WTC11 (cell line): Measurements from ENCODE around the gene EBP. TPM values are rescaled to one million over a fixed set of nuclear protein-coding genes. Genes with fewer than 3 reads are reported as not detected.

ENCODE experiments used
- ATAC-seq: fragments of 200-7000 bp; cut with Tn5 transposase; 2 replicates; pipeline ENCODE4 v1.10.0; 2021; ENCODE audit warnings: mild to moderate bottlenecking, moderate library complexity
- CTCF ChIA-PET: fragments of 300-600 bp; sonication (Branson Sonifier 250); formaldehyde crosslinking; loops from one replicate; lab custom pipeline; 2021; ENCODE audit warnings: antibody characterized with exemption; lab: Charles Lee
- POLR2A ChIA-PET: fragments of 350-600 bp; sonication (Branson Sonifier 250); formaldehyde crosslinking; loops from one replicate; lab custom pipeline; 2021; ENCODE audit warnings: antibody characterized with exemption; lab: Charles Lee
- DNase-seq: peaks from one replicate; pipeline ENCODE4 v3.0.0; 2021; ENCODE audit warnings: low spot score
- H3K27ac Mint-ChIP-seq: 2 replicates; pipeline ENCODE4 v1.8.0; 2021; ENCODE audit warnings: mixed read lengths
- H3K27me3 Mint-ChIP-seq: 2 replicates; pipeline ENCODE4 v1.8.0; 2021; ENCODE audit warnings: low read depth, mild to moderate bottlenecking, moderate library complexity, mixed read lengths
- H3K36me3 Mint-ChIP-seq: 2 replicates; pipeline ENCODE4 v1.8.0; 2021; ENCODE audit warnings: mixed read lengths
- H3K4me1 Mint-ChIP-seq: 2 replicates; pipeline ENCODE4 v1.8.0; 2022; ENCODE audit warnings: mixed read lengths
- H3K4me3 Mint-ChIP-seq: 2 replicates; pipeline ENCODE4 v1.8.0; 2021; ENCODE audit warnings: mild to moderate bottlenecking, moderate library complexity, mixed read lengths
- H3K9me3 Mint-ChIP-seq: 2 replicates; pipeline ENCODE4 v1.8.0; 2021; ENCODE audit warnings: mixed read lengths
- GABPB1 ChIP-seq: sonication (generic); formaldehyde crosslinking; IDR thresholded peaks from 2 replicates; pipeline ENCODE4 v1.8.1; 2023; ENCODE audit warnings: mild to moderate bottlenecking, missing genetic modification reagents
- HMGA2 ChIP-seq: fragments of 250-450 bp; sonication (Bioruptor Pico); IDR thresholded peaks from 2 replicates; pipeline ENCODE4 v1.4.0; 2021; ENCODE audit warnings: mild to moderate bottlenecking, moderate library complexity
- IRF2 ChIP-seq: sonication (generic); formaldehyde crosslinking; IDR thresholded peaks from 2 replicates; pipeline ENCODE4 v1.8.0; 2022; ENCODE audit warnings: low read depth, missing genetic modification reagents, borderline replicate concordance
- JAZF1 ChIP-seq: fragments of 250-450 bp; sonication (Bioruptor Pico); IDR thresholded peaks from 2 replicates; pipeline ENCODE4 v1.9.0; 2021; ENCODE audit warnings: moderate library complexity, mild to moderate bottlenecking, inconsistent platforms
- NFATC4 ChIP-seq: fragments of 250-450 bp; sonication (Bioruptor Pico); IDR thresholded peaks from 2 replicates; pipeline ENCODE4 v1.9.0; 2021; ENCODE audit warnings: mild to moderate bottlenecking
- NFE2L1 ChIP-seq: sonication (generic); formaldehyde crosslinking; IDR thresholded peaks from 2 replicates; pipeline ENCODE4 v1.8.1; 2023; ENCODE audit warnings: missing genetic modification reagents
- NR1H2 ChIP-seq: sonication (generic); formaldehyde crosslinking; IDR thresholded peaks from 2 replicates; pipeline ENCODE4 v1.9.0; 2021; ENCODE audit warnings: mild to moderate bottlenecking, moderate library complexity, missing genetic modification reagents
- NR2C2 ChIP-seq: sonication (generic); formaldehyde crosslinking; IDR thresholded peaks from 2 replicates; pipeline ENCODE4 v1.8.0; 2022; ENCODE audit warnings: mild to moderate bottlenecking, missing genetic modification reagents
- PRDM15 ChIP-seq: sonication (generic); formaldehyde crosslinking; IDR thresholded peaks from 2 replicates; pipeline ENCODE4 v1.8.0; 2022; ENCODE audit warnings: missing genetic modification reagents
- TEAD1 ChIP-seq: sonication (generic); formaldehyde crosslinking; IDR thresholded peaks from 2 replicates; pipeline ENCODE4 v1.8.0; 2022; ENCODE audit warnings: mild to moderate bottlenecking, missing genetic modification reagents
- ZNF219 ChIP-seq: sonication (generic); formaldehyde crosslinking; IDR thresholded peaks from 2 replicates; pipeline ENCODE4 v1.8.0; 2023; ENCODE audit warnings: missing genetic modification reagents, mild to moderate bottlenecking, borderline replicate concordance
- ZNF232 ChIP-seq: sonication (generic); formaldehyde crosslinking; IDR thresholded peaks from 2 replicates; pipeline ENCODE4 v1.8.0; 2022; ENCODE audit warnings: mild to moderate bottlenecking, missing genetic modification reagents
- ZNF396 ChIP-seq: fragments of 250-450 bp; sonication (Bioruptor Pico); IDR thresholded peaks from 2 replicates; pipeline ENCODE4 v1.8.0; 2021; ENCODE audit warnings: mild to moderate bottlenecking, moderate library complexity, borderline replicate concordance
- total RNA-seq: library from RNA; stranded (reverse); gene quantifications from 3 replicates; pipeline ENCODE4 v1.2.3, GENCODE V29; 2021
- TF ChIP-seq, protein P1 (sequence below): sonication (generic); formaldehyde crosslinking; IDR thresholded peaks from 2 replicates; pipeline ENCODE4 v1.8.1; 2022; ENCODE audit warnings: missing genetic modification reagents, borderline replicate concordance
- TF ChIP-seq, protein P2 (sequence below): sonication (generic); formaldehyde crosslinking; conservative IDR thresholded peaks from 2 replicates; pipeline ENCODE4 v1.8.1; 2022; ENCODE audit warnings: mild to moderate bottlenecking, missing genetic modification reagents
- TF ChIP-seq, protein P3 (sequence below): sonication (generic); formaldehyde crosslinking; IDR thresholded peaks from 2 replicates; pipeline ENCODE4 v1.8.1; 2022; ENCODE audit warnings: low read depth, missing genetic modification reagents, borderline replicate concordance
- TF ChIP-seq, protein P4 (sequence below): sonication (generic); formaldehyde crosslinking; IDR thresholded peaks from 2 replicates; pipeline ENCODE4 v1.8.0; 2022; ENCODE audit warnings: mild to moderate bottlenecking, missing genetic modification reagents
- TF ChIP-seq, protein P5 (sequence below): sonication (generic); formaldehyde crosslinking; IDR thresholded peaks from 2 replicates; pipeline ENCODE4 v1.8.1; 2023; ENCODE audit warnings: mild to moderate bottlenecking, missing genetic modification reagents, borderline replicate concordance
- TF ChIP-seq, protein P6 (sequence below): fragments of 250-450 bp; sonication (Bioruptor Pico); IDR thresholded peaks from 2 replicates; pipeline ENCODE4 v1.8.0; 2021; ENCODE audit warnings: mild to moderate bottlenecking

The EBP gene
- total RNA-seq, 1 experiment from 2014 or later = 129 TPM

- TF ChIP-seq, protein P1, sequence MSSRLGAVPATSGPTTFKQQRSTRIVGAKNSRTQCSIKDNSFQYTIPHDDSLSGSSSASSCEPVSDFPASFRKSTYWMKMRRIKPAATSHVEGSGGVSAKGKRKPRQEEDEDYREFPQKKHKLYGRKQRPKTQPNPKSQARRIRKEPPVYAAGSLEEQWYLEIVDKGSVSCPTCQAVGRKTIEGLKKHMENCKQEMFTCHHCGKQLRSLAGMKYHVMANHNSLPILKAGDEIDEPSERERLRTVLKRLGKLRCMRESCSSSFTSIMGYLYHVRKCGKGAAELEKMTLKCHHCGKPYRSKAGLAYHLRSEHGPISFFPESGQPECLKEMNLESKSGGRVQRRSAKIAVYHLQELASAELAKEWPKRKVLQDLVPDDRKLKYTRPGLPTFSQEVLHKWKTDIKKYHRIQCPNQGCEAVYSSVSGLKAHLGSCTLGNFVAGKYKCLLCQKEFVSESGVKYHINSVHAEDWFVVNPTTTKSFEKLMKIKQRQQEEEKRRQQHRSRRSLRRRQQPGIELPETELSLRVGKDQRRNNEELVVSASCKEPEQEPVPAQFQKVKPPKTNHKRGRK (CRISPR knock-in tag) = no peak
- TF ChIP-seq TEAD1 (CRISPR knock-in tag) (no peak), JAZF1 (CRISPR knock-in tag) (no peak), IRF2 (CRISPR knock-in tag) (no peak), NFATC4 (CRISPR knock-in tag) (no peak), HMGA2 (no peak), PRDM15 (no peak), NR2C2 (CRISPR knock-in tag) (no peak), NR1H2 (no peak), NFE2L1 (CRISPR knock-in tag) (no peak), ZNF219 (CRISPR knock-in tag) (no peak), GABPB1 (CRISPR knock-in tag) (no peak), ZNF232 (CRISPR knock-in tag) (no peak), ZNF396 (CRISPR knock-in tag) (no peak)
- TF ChIP-seq, protein P2, sequence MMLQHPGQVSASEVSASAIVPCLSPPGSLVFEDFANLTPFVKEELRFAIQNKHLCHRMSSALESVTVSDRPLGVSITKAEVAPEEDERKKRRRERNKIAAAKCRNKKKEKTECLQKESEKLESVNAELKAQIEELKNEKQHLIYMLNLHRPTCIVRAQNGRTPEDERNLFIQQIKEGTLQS (CRISPR knock-in tag) = no peak
- TF ChIP-seq, protein P3, sequence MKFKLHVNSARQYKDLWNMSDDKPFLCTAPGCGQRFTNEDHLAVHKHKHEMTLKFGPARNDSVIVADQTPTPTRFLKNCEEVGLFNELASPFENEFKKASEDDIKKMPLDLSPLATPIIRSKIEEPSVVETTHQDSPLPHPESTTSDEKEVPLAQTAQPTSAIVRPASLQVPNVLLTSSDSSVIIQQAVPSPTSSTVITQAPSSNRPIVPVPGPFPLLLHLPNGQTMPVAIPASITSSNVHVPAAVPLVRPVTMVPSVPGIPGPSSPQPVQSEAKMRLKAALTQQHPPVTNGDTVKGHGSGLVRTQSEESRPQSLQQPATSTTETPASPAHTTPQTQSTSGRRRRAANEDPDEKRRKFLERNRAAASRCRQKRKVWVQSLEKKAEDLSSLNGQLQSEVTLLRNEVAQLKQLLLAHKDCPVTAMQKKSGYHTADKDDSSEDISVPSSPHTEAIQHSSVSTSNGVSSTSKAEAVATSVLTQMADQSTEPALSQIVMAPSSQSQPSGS (CRISPR knock-in tag) = no peak
- TF ChIP-seq, protein P4, sequence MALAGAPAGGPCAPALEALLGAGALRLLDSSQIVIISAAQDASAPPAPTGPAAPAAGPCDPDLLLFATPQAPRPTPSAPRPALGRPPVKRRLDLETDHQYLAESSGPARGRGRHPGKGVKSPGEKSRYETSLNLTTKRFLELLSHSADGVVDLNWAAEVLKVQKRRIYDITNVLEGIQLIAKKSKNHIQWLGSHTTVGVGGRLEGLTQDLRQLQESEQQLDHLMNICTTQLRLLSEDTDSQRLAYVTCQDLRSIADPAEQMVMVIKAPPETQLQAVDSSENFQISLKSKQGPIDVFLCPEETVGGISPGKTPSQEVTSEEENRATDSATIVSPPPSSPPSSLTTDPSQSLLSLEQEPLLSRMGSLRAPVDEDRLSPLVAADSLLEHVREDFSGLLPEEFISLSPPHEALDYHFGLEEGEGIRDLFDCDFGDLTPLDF = no peak
- TF ChIP-seq, protein P5, sequence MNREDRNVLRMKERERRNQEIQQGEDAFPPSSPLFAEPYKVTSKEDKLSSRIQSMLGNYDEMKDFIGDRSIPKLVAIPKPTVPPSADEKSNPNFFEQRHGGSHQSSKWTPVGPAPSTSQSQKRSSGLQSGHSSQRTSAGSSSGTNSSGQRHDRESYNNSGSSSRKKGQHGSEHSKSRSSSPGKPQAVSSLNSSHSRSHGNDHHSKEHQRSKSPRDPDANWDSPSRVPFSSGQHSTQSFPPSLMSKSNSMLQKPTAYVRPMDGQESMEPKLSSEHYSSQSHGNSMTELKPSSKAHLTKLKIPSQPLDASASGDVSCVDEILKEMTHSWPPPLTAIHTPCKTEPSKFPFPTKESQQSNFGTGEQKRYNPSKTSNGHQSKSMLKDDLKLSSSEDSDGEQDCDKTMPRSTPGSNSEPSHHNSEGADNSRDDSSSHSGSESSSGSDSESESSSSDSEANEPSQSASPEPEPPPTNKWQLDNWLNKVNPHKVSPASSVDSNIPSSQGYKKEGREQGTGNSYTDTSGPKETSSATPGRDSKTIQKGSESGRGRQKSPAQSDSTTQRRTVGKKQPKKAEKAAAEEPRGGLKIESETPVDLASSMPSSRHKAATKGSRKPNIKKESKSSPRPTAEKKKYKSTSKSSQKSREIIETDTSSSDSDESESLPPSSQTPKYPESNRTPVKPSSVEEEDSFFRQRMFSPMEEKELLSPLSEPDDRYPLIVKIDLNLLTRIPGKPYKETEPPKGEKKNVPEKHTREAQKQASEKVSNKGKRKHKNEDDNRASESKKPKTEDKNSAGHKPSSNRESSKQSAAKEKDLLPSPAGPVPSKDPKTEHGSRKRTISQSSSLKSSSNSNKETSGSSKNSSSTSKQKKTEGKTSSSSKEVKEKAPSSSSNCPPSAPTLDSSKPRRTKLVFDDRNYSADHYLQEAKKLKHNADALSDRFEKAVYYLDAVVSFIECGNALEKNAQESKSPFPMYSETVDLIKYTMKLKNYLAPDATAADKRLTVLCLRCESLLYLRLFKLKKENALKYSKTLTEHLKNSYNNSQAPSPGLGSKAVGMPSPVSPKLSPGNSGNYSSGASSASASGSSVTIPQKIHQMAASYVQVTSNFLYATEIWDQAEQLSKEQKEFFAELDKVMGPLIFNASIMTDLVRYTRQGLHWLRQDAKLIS = no peak
- TF ChIP-seq, protein P6, sequence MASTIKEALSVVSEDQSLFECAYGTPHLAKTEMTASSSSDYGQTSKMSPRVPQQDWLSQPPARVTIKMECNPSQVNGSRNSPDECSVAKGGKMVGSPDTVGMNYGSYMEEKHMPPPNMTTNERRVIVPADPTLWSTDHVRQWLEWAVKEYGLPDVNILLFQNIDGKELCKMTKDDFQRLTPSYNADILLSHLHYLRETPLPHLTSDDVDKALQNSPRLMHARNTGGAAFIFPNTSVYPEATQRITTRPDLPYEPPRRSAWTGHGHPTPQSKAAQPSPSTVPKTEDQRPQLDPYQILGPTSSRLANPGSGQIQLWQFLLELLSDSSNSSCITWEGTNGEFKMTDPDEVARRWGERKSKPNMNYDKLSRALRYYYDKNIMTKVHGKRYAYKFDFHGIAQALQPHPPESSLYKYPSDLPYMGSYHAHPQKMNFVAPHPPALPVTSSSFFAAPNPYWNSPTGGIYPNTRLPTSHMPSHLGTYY (CRISPR knock-in tag) = no peak
- Mint-ChIP-seq H3K4me1 (peaks cover 3% of the 10 kb centered on the region), H3K9me3 (no peaks in the 10 kb centered on the region), H3K27me3 (no peaks in the 10 kb centered on the region), H3K4me3 (no peak overlapping the region), H3K36me3 (peaks cover 3% of the 10 kb centered on the region; the same call in 1 of the 2 replicates), H3K27ac (no peak overlapping the region)
- DNase-seq = no peak
- CTCF ChIA-PET = no interaction called here
- no peak for ATAC-seq
- POLR2A ChIA-PET = no interaction called here
These were observed 5.8 kb upstream of the EBP start for GRCh38 chrX:48515842-48516241.
